ENCODE data around the gene UQCC3.
"Not testable (repeated sequence)": the region's sequence is repeated elsewhere in the genome, so short reads cannot be mapped to it uniquely, and the experiment has no call there.

UQCC3 gene

GRCh38 chr11:62677714-62678113 is 6.2 kb downstream of the UQCC3 start:
- ATAC-seq: no peak
- Mint-ChIP-seq H3K9me3 (no peaks in the 10 kb centered on the region), H3K4me3 (peak overlapping the region; percentile 81), H3K27ac (peak overlapping the region; percentile 96), H3K36me3 (peaks cover 29% of the 10 kb centered on the region), H3K27me3 (no peaks in the 10 kb centered on the region), H3K4me1 (peaks cover 51% of the 10 kb centered on the region)

GRCh38 chr11:62678433-62678769 is 6.9 kb downstream of the UQCC3 start:
- Mint-ChIP-seq H3K27me3 (no peaks in the 10 kb centered on the region), H3K4me3 (peak overlapping the region; percentile 81), H3K36me3 (peaks cover 29% of the 10 kb centered on the region), H3K9me3 (no peaks in the 10 kb centered on the region), H3K4me1 (peaks cover 47% of the 10 kb centered on the region), H3K27ac (peak overlapping the region; percentile 96)
- ATAC-seq: peak; percentile 3

- peak; percentile 90 for ATAC-seq
- H3K4me3 Mint-ChIP-seq: peak within 1 kb of the TSS; percentile 81
These were observed 7.6 kb downstream of the UQCC3 start, which contains the start of gene UBXN1 for GRCh38 chr11:62678770-62679696. TSS of gene UBXN1 (minus strand) at chr11:62679073. CDS start at chr11:62678923, 150 bp downstream.

GRCh38 chr11:62680825-62681240 is 9.4 kb downstream of the UQCC3 start:
- H3K4me3 Mint-ChIP-seq: no peak overlapping the region
- peak overlapping the region; percentile 71 for H3K27ac Mint-ChIP-seq
- H3K27me3 Mint-ChIP-seq: no peaks in the 10 kb centered on the region

More at GRCh38 chr11:62678770-62679696, 7.6 kb downstream of the UQCC3 start, which contains the start of gene UBXN1:
- Mint-ChIP-seq H3K36me3 (peaks cover 29% of the 10 kb centered on the region), H3K9me3 (no peaks in the 10 kb centered on the region), H3K27ac (peak within 1 kb of the TSS; percentile 96), H3K27me3 (no peaks in the 10 kb centered on the region), H3K4me1 (peaks cover 47% of the 10 kb centered on the region)

GRCh38 chr11:62682518-62682917 is 11.0 kb downstream of the UQCC3 start:
- ATAC-seq: no peak
- H3K36me3 Mint-ChIP-seq: peaks cover 7% of the 10 kb centered on the region
- H3K27me3 Mint-ChIP-seq: no peaks in the 10 kb centered on the region

More at GRCh38 chr11:62680825-62681240, 9.4 kb downstream of the UQCC3 start:
- no peaks in the 10 kb centered on the region for H3K9me3 Mint-ChIP-seq
- H3K36me3 Mint-ChIP-seq: peaks cover 23% of the 10 kb centered on the region
- peak; percentile 82 for ATAC-seq
- peaks cover 40% of the 10 kb centered on the region for H3K4me1 Mint-ChIP-seq

GRCh38 chr11:62687508-62688396 is 16.3 kb downstream of the UQCC3 start:
- H3K4me1 Mint-ChIP-seq: no peaks in the 10 kb centered on the region
- no peak overlapping the region for H3K4me3 Mint-ChIP-seq
- H3K27ac Mint-ChIP-seq: no peak overlapping the region
- peaks cover 9% of the 10 kb centered on the region for H3K27me3 Mint-ChIP-seq
- peaks cover 23% of the 10 kb centered on the region for H3K36me3 Mint-ChIP-seq
- peak; percentile 27 for ATAC-seq
- H3K9me3 Mint-ChIP-seq: no peaks in the 10 kb centered on the region

More at GRCh38 chr11:62682518-62682917, 11.0 kb downstream of the UQCC3 start:
- Mint-ChIP-seq H3K4me1 (peaks cover 25% of the 10 kb centered on the region), H3K4me3 (no peak overlapping the region), H3K27ac (no peak overlapping the region), H3K9me3 (no peaks in the 10 kb centered on the region)

- Mint-ChIP-seq H3K4me1 (no peaks in the 10 kb centered on the region), H3K4me3 (no peak overlapping the region), H3K27ac (no peak overlapping the region), H3K27me3 (peaks cover 9% of the 10 kb centered on the region), H3K36me3 (peaks cover 27% of the 10 kb centered on the region), H3K9me3 (no peaks in the 10 kb centered on the region)
- ATAC-seq: no peak
These were observed 17.0 kb downstream of the UQCC3 start for GRCh38 chr11:62688491-62688890.

- Mint-ChIP-seq H3K27me3 (peaks cover 9% of the 10 kb centered on the region), H3K27ac (no peak within 1 kb of the TSS), H3K4me1 (peaks cover 3% of the 10 kb centered on the region), H3K36me3 (peaks cover 30% of the 10 kb centered on the region), H3K4me3 (no peak within 1 kb of the TSS), H3K9me3 (no peaks in the 10 kb centered on the region)
- ATAC-seq: no peak
These were observed 18.1 kb downstream of the UQCC3 start, which contains the start of gene LRRN4CL for GRCh38 chr11:62689421-62690183. TSS of gene LRRN4CL (minus strand) at chr11:62689530. CDS start at chr11:62688508, 1,022 bp downstream.

- peaks cover 34% of the 10 kb centered on the region for H3K36me3 Mint-ChIP-seq
- not testable (repeated sequence) for H3K9me3 Mint-ChIP-seq
These were observed 22.2 kb downstream of the UQCC3 start for GRCh38 chr11:62693624-62694023.

GRCh38 chr11:62694455-62695167 is 23.1 kb downstream of the UQCC3 start:
- H3K27ac Mint-ChIP-seq: peak overlapping the region; percentile 56
- H3K4me1 Mint-ChIP-seq: peaks cover 10% of the 10 kb centered on the region
- H3K36me3 Mint-ChIP-seq: peaks cover 33% of the 10 kb centered on the region
- ATAC-seq: peak; percentile 76
- H3K9me3 Mint-ChIP-seq: no peaks in the 10 kb centered on the region
- no peak overlapping the region for H3K4me3 Mint-ChIP-seq
- no peaks in the 10 kb centered on the region for H3K27me3 Mint-ChIP-seq

More at GRCh38 chr11:62693624-62694023, 22.2 kb downstream of the UQCC3 start:
- not testable (repeated sequence) for H3K4me1 Mint-ChIP-seq, H3K4me3 Mint-ChIP-seq, ATAC-seq, H3K27me3 Mint-ChIP-seq, H3K27ac Mint-ChIP-seq

GRCh38 chr11:62702246-62702645 is 30.8 kb downstream of the UQCC3 start:
- H3K36me3 Mint-ChIP-seq: peaks cover 16% of the 10 kb centered on the region
- ATAC-seq: no peak
- H3K27ac Mint-ChIP-seq: no peak overlapping the region
- H3K9me3 Mint-ChIP-seq: no peaks in the 10 kb centered on the region
- H3K4me3 Mint-ChIP-seq: no peak overlapping the region
- H3K27me3 Mint-ChIP-seq: no peaks in the 10 kb centered on the region
- H3K4me1 Mint-ChIP-seq: peaks cover 28% of the 10 kb centered on the region

GRCh38 chr11:62703921-62704320 is 32.4 kb downstream of the UQCC3 start:
- H3K4me3 Mint-ChIP-seq, H3K27me3 Mint-ChIP-seq, H3K27ac Mint-ChIP-seq, ATAC-seq, H3K9me3 Mint-ChIP-seq: not testable (repeated sequence)
- peaks cover 16% of the 10 kb centered on the region for H3K36me3 Mint-ChIP-seq
- peaks cover 45% of the 10 kb centered on the region for H3K4me1 Mint-ChIP-seq

- ATAC-seq: no peak
- peak overlapping the region; percentile 86 for H3K27ac Mint-ChIP-seq
- H3K4me1 Mint-ChIP-seq: peaks cover 54% of the 10 kb centered on the region
- peaks cover 21% of the 10 kb centered on the region for H3K36me3 Mint-ChIP-seq
- H3K27me3 Mint-ChIP-seq: no peaks in the 10 kb centered on the region
- peak overlapping the region; percentile 98 for H3K4me3 Mint-ChIP-seq
- H3K9me3 Mint-ChIP-seq: no peaks in the 10 kb centered on the region
These were observed 33.9 kb downstream of the UQCC3 start for GRCh38 chr11:62705413-62705812.

All from stimulated activated memory B cell treated with anti-CD40 and anti-IgM and Interleukin-4, amounts not matched to agents 10 μg/mL and 1 μg/mL and 100 μg/mL, for 72 hours (primary cell).